Vagina (tissue), 2 donors: ENCODE data around the gene ZC3HAV1L.

ENCODE experiments used
- POLR2A ChIP-seq, 2 donors: fragments of 450-650 bp; IDR thresholded peaks; one replicate each; pipeline ENCODE4 v1.6.1; 2017; ENCODE audit warnings: antibody characterized with exemption in 2 of 2, mild to moderate bottlenecking in 2 of 2, moderate library complexity in 2 of 2
- TF ChIP-seq, protein P1 (sequence below), 3 experiments: fragments of 450-650 bp in 2 of 3; fragments of 200-600 bp in 1 of 3; sonication (generic) in 1 of 3; IDR thresholded peaks; one replicate each; pipeline ENCODE4 v1.5.1; 2017 to 2019; ENCODE audit warnings: antibody characterized with exemption in 3 of 3, mild to moderate bottlenecking in 2 of 3, moderate library complexity in 2 of 3

DNA sequence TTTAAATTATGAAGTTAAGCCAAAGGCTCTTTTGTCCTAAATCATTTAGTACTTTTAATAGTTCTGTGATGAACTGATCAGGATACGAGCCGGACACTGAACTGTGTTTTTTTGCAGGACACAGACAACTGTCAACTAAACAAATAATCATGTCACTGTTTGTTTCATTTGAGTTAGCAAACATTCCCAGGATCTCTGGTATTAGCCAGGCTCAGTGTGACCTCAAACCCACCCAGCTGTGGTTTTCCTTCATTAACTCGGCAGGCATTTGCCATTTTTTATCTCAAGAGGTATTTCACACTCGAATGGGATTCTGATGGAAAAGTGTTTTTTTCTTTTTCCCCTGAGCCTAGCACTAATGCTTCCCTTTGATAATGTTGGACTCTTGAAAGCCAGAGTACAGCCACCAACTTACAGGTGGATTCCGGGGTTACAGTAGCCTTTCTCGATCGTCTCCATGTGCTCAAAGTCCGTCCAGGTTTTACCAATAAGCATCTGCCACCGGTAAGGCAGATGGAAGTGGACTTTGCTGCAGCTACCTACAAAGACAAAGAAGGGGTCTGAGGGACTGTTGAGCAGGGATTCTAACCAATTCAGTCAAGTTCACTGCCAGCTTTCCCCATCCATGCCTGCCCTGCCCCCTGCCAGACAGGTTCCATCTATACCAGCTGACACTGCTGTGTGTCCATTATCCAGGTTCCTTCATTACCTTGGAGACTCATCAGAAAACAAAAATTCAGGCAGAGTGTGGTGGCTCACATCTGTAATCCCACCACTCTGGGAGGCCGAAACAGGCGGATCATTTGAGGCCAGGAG, 40.2 kb upstream of the ZC3HAV1L start:
- TF ChIP-seq, protein P1, sequence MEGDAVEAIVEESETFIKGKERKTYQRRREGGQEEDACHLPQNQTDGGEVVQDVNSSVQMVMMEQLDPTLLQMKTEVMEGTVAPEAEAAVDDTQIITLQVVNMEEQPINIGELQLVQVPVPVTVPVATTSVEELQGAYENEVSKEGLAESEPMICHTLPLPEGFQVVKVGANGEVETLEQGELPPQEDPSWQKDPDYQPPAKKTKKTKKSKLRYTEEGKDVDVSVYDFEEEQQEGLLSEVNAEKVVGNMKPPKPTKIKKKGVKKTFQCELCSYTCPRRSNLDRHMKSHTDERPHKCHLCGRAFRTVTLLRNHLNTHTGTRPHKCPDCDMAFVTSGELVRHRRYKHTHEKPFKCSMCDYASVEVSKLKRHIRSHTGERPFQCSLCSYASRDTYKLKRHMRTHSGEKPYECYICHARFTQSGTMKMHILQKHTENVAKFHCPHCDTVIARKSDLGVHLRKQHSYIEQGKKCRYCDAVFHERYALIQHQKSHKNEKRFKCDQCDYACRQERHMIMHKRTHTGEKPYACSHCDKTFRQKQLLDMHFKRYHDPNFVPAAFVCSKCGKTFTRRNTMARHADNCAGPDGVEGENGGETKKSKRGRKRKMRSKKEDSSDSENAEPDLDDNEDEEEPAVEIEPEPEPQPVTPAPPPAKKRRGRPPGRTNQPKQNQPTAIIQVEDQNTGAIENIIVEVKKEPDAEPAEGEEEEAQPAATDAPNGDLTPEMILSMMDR (IDR thresholded peaks at IDR 0.05): no peak
- TF ChIP-seq POLR2A (IDR thresholded peaks at IDR 0.05): no peak
